IPS-15b (cell line): ENCODE results near the gene NME7.
A peak's percentile ranks its signal among the peaks of the same experiment; 100 is the strongest.

Source experiments
- H3K27me3 ChIP-seq: one replicate; pipeline ENCODE4 v1.6.1; 2013; ENCODE audit warnings: low read length; ENCODE audit not compliant: control insufficient read depth, insufficient read depth
- H3K36me3 ChIP-seq: one replicate; pipeline ENCODE4 v1.6.1; 2013; ENCODE audit warnings: low read length; ENCODE audit not compliant: control insufficient read depth, insufficient read depth
- H3K4me1 ChIP-seq: one replicate; pipeline ENCODE4 v1.6.1; 2013; ENCODE audit warnings: mild to moderate bottlenecking, low read length; ENCODE audit not compliant: control insufficient read depth, insufficient read depth
- H3K4me3 ChIP-seq: one replicate; pipeline ENCODE4 v1.5.1; 2013; ENCODE audit warnings: low read depth, low read length
- H3K9ac ChIP-seq: one replicate; pipeline ENCODE4 v1.6.1; 2013; ENCODE audit warnings: low read depth, mild to moderate bottlenecking, low read length
- H3K9me3 ChIP-seq: one replicate; pipeline ENCODE4 v1.6.1; 2013; ENCODE audit warnings: mild to moderate bottlenecking, low read length; ENCODE audit not compliant: control insufficient read depth, insufficient read depth

The NME7 gene

DNA sequence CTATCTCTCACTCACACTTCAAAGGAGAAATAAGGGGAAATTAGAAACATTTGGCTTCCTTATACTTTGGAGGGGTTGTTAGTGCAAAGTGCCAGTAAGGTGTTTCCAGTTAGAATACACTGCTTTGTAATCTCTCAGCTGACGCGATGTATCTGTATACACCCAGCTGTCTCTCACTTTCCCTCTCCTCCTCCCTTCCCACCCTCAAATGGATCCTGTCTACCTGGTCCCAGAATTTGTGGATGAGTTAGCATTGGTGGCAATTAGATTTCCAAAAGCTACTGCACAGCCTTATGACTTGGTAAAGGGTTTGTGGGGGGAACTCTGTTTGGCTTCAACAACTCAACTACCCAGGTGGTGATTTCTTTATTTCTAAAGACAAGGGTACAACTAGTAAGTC, 250.6 kb downstream of the NME7 start:
- H3K4me1 ChIP-seq = peaks cover 20% of the 10 kb centered on the region
- H3K36me3 ChIP-seq = peaks cover 7% of the 10 kb centered on the region
- no peaks in the 10 kb centered on the region for H3K9me3 ChIP-seq
- H3K4me3 ChIP-seq = no peak overlapping the region
- H3K27me3 ChIP-seq = no peaks in the 10 kb centered on the region
- H3K9ac ChIP-seq = no peak overlapping the region

DNA sequence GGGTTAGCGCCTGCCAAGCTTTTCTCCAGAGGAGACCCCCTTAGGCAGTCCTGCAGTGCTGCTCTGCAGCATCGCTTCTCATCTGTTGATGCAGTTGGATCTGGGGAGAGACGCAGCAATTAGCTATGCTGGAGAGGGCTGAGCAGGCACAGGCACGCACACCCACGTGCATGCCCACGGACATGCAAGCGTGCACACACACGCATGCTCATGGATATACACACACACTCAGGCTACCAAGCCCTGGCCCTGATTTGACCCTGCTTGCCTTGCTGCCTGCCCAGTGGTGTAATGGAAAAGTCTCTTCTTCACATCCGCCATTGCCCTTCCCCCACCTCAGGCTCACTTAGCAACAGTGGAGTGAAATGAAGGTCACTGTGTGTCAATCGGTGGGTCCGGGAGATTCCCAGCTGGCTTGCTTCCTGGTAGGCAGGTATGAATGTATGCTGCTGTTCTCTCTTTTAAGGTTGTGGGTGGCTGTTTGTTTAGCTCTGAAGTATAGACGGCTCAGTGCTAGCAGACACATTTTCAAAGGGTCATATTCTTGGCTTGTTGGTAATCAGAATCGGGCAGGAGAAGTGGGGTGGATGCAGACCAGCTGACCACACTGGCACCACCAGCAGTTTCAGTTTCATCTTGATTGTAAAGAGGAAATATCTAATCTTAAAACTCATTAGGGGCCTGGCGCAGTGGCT, 251.6 kb downstream of the NME7 start:
- no peak overlapping the region for H3K4me3 ChIP-seq
- H3K9ac ChIP-seq = peak overlapping the region; percentile 47
- H3K27me3 ChIP-seq = no peaks in the 10 kb centered on the region
- H3K9me3 ChIP-seq = no peaks in the 10 kb centered on the region
- peaks cover 7% of the 10 kb centered on the region for H3K36me3 ChIP-seq
- H3K4me1 ChIP-seq = peaks cover 20% of the 10 kb centered on the region

GRCh38 chr1:169113613-169114119, 253.9 kb downstream of the NME7 start:
- H3K4me3 ChIP-seq = peak overlapping the region; percentile 64
- H3K27me3 ChIP-seq = no peaks in the 10 kb centered on the region
- H3K9me3 ChIP-seq = no peaks in the 10 kb centered on the region
- peaks cover 32% of the 10 kb centered on the region for H3K4me1 ChIP-seq
- H3K36me3 ChIP-seq = peaks cover 7% of the 10 kb centered on the region
- peak overlapping the region; percentile 66 for H3K9ac ChIP-seq

GRCh38 chr1:169112241-169112640, 255.4 kb downstream of the NME7 start:
- H3K4me3 ChIP-seq = no peak overlapping the region
- H3K9me3 ChIP-seq = no peaks in the 10 kb centered on the region
- H3K9ac ChIP-seq = no peak overlapping the region
- no peaks in the 10 kb centered on the region for H3K27me3 ChIP-seq
- peaks cover 39% of the 10 kb centered on the region for H3K4me1 ChIP-seq
- peaks cover 4% of the 10 kb centered on the region for H3K36me3 ChIP-seq

DNA sequence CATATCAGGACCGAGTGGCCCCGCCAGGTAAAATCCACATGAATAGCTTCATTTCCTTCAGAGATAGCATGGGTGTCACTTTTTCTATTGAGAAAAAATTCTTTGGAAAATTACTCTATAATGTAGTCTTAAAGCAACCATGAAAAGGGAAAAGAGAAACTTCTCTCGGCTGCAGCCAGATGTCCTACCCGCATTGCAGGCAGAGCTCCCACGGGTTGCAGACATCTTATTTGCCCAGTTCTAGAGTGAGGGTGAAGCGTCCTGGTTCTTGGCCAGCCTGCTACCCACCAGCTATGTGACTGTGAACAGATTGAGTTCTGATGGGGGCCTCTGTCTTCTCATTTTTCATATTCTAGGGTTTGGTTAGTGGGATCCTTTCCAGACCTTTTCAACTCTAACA, 256.1 kb downstream of the NME7 start:
- Histone ChIP-seq H3K27me3 (no peaks in the 10 kb centered on the region), H3K4me3 (no peak overlapping the region), H3K36me3 (peaks cover 4% of the 10 kb centered on the region), H3K4me1 (peaks cover 39% of the 10 kb centered on the region), H3K9ac (no peak overlapping the region), H3K9me3 (no peaks in the 10 kb centered on the region)

- no peak overlapping the region for H3K4me3 ChIP-seq
- H3K9ac ChIP-seq = no peak overlapping the region
- H3K4me1 ChIP-seq = peaks cover 36% of the 10 kb centered on the region
- H3K36me3 ChIP-seq = peaks cover under 1% of the 10 kb centered on the region
- no peaks in the 10 kb centered on the region for H3K9me3 ChIP-seq
- H3K27me3 ChIP-seq = no peaks in the 10 kb centered on the region
Observed at GRCh38 chr1:169110689-169111447, 256.7 kb downstream of the NME7 start.

GRCh38 chr1:169110236-169110635, 257.4 kb downstream of the NME7 start:
- Histone ChIP-seq H3K9ac (no peak overlapping the region), H3K27me3 (no peaks in the 10 kb centered on the region), H3K36me3 (no peaks in the 10 kb centered on the region), H3K4me1 (peaks cover 34% of the 10 kb centered on the region), H3K9me3 (no peaks in the 10 kb centered on the region), H3K4me3 (no peak overlapping the region)

- H3K9ac ChIP-seq = no peak overlapping the region
- peak overlapping the region; percentile 4 for H3K4me3 ChIP-seq
- H3K9me3 ChIP-seq = no peaks in the 10 kb centered on the region
- H3K36me3 ChIP-seq = no peaks in the 10 kb centered on the region
- H3K4me1 ChIP-seq = peaks cover 39% of the 10 kb centered on the region
- H3K27me3 ChIP-seq = peaks cover 5% of the 10 kb centered on the region
Observed at GRCh38 chr1:169109561-169110134, 257.9 kb downstream of the NME7 start.

DNA sequence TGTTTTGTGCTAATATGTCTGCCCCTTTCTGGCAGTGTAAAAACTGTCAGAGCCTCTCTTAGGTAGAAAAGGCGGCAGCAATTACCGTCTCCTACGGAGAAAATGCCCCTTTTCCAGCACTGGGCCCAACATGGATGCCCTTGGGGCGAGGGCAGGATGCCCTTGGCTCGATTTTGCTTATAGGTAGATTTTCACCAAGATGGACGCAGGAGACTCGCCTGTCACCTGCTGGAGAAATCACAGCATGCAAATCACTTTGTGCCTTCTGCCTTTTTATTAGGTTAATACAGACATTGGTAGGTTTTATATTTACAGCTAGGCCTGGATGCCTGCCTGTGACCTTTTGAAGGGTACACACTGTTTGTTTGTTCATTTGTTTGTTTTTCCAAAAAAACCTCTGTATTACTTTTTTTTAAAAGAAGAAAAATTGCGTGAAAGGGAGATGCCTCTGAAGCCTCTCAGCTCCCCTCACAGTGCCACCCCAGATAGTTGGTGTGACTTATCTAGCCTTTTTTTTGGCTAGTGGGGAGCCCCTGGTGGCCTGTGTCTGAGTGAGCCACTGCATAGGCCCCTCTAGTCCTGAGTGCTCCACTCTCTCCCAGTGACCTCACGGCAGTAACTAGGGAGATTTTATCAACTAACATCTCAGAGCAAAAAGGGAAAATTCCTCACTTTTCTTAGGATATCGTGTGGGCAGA, 258.6 kb downstream of the NME7 start:
- Histone ChIP-seq H3K9ac (peak overlapping the region; percentile 38), H3K4me1 (peaks cover 39% of the 10 kb centered on the region), H3K9me3 (no peaks in the 10 kb centered on the region), H3K36me3 (no peaks in the 10 kb centered on the region), H3K27me3 (peaks cover 11% of the 10 kb centered on the region), H3K4me3 (peak overlapping the region; percentile 90)

GRCh38 chr1:169108223-169108622, 259.4 kb downstream of the NME7 start:
- peaks cover 35% of the 10 kb centered on the region for H3K4me1 ChIP-seq
- no peaks in the 10 kb centered on the region for H3K36me3 ChIP-seq
- peak overlapping the region; percentile 90 for H3K4me3 ChIP-seq
- H3K27me3 ChIP-seq = peaks cover 19% of the 10 kb centered on the region
- no peaks in the 10 kb centered on the region for H3K9me3 ChIP-seq
- H3K9ac ChIP-seq = peak overlapping the region; percentile 38

DNA sequence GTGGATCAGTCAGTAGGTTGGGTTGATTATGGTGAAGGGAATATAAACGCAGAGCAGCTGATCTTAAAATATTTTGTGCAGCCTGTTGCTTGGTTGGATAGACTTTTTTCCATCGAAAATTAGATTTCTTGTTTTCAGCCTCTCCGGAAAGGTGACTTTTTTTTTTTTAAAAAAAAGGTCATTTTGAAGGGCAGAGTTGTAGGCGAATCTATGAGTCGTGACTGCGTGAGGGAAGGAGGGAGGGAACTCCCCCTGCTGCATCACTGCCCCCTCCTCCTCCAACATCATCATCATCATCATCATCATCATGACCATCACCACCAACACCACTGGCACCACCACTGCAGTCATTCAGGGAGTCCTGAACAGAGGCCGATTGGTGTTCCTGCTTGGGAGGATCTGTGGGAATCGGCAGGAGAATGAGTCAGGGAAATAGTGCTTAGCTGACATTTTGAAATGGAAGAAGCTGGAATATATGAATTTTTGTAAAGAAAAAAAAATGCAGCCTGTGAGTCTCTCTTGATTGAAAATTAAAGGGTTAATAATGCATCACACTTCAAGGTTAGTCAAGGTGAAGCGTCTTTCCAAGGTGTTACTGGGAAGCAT, 259.9 kb downstream of the NME7 start:
- Histone ChIP-seq H3K4me1 (peaks cover 33% of the 10 kb centered on the region), H3K4me3 (peak overlapping the region; percentile 90), H3K9ac (peak overlapping the region; percentile 62), H3K36me3 (no peaks in the 10 kb centered on the region), H3K27me3 (peaks cover 24% of the 10 kb centered on the region), H3K9me3 (no peaks in the 10 kb centered on the region)
